ENCODE data around the gene KRTAP10-2.
"Not testable (repeated sequence)": the region's sequence is repeated elsewhere in the genome, so short reads cannot be mapped to it uniquely, and the experiment has no call there.

Gene KRTAP10-2

DNA sequence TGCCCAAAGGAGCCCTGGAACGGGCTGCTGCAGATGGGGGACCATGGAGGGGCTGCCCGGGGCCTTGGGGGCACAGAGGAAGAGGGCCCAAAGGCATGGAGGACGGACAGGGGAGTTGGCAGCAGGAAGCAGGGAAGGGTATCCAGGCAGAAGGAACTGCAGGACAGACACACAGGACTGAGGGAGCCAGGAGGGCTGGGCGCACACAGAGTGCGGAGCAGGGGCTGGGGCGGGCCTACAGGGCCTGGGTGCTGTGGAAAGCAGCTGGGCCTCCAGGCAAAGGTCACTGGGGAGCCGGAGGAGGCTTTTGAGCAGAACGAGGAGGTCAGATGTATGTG is 39.4 kb downstream of the KRTAP10-2 start:
- DNase-seq = no peak

DNA sequence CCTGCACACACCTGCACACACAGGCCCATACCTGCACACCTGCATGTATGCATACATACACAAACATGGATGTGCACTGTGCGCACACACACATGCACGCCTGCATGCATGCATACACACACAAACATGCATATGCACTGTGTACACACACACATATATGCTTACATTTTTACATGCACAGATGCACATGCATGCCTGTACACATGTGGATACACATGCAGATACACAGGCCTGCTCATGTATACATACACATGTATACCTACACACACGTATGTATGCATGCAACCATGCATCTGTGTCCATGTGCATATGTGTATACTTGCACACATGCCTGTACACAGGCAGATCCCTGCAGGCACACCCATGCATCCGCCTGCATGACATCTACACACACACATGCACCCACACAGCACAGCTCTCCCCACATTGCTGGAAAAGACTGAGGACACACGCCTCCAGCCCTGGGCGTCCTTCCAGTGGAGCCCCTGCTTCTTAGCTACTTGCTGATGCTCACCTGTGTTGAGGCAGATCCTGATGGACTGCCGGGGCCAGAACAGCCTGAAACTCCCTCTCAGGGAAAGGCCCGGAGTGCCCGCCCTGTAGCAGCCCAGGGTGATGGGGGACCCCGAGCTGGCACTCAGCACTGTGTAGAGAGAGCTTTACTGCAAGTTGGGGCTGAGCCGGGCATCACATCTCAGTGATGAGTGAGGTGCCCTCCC is 39.9 kb downstream of the KRTAP10-2 start:
- DNase-seq = no peak

GRCh38 chr21:44510508-44511218 is 40.6 kb downstream of the KRTAP10-2 start:
- DNase-seq = peak; percentile 89

GRCh38 chr21:44510109-44510507 is 41.2 kb downstream of the KRTAP10-2 start:
- DNase-seq = no peak

DNA sequence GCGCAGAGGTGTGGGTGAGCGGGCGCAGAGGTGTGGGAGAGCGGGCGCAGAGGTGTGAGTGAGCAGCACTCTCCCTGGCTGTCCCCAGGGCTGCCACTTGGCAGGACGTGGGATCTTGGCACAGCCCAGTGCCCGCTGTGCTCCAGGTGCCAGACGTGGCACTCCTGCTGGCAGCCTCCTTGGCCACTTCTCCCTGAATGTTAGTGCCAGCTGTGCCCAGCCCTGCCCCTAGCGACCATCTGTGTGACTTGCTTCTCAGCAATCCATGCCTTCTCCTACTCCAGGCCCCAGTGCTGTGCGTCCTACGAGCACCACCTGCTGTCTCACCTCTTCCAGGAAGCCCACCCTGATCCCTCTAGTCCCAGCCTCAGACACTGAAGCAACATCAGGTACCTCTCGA is 41.8 kb downstream of the KRTAP10-2 start:
- no peak for DNase-seq

- DNase-seq = no peak
Measured at GRCh38 chr21:44508711-44509445, 42.4 kb downstream of the KRTAP10-2 start.

- DNase-seq = no peak
Measured at GRCh38 chr21:44508426-44508710, 42.9 kb downstream of the KRTAP10-2 start.

DNA sequence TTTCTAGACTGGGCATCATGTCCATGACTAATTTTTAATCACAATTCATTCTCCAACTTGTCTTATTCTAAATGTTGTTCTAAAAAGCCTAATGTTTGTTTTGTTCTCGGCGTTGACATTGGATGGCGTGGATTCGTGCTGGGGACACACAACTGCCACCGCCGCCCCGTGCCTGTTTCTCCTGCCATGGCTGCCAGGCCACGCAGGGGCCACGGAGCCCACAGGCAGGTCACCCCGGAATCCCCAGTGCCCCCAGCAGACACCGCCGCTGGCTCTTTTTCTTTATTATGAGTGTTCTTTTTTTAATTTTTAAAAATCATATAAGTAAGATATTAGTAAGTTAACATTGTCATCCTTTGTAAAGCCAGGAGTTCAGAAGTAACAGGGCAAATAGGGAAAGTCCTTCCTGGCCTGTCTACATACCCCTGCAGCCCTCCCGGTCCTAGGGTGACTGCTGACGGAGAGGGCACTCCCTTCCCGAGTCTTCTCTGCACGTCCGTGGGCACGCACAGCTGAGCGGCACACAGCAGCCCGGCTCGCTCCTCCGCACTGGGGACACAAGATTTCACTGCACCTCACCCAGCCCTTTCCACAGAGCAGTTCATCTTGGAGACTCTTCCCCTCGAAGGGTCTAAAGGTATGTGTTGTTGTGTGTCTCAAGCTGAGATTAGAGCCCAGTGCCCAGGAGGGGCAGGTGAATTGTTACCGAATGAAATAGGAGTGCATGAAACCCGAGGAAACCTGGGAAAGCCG is 43.5 kb downstream of the KRTAP10-2 start:
- DNase-seq = no peak

DNA sequence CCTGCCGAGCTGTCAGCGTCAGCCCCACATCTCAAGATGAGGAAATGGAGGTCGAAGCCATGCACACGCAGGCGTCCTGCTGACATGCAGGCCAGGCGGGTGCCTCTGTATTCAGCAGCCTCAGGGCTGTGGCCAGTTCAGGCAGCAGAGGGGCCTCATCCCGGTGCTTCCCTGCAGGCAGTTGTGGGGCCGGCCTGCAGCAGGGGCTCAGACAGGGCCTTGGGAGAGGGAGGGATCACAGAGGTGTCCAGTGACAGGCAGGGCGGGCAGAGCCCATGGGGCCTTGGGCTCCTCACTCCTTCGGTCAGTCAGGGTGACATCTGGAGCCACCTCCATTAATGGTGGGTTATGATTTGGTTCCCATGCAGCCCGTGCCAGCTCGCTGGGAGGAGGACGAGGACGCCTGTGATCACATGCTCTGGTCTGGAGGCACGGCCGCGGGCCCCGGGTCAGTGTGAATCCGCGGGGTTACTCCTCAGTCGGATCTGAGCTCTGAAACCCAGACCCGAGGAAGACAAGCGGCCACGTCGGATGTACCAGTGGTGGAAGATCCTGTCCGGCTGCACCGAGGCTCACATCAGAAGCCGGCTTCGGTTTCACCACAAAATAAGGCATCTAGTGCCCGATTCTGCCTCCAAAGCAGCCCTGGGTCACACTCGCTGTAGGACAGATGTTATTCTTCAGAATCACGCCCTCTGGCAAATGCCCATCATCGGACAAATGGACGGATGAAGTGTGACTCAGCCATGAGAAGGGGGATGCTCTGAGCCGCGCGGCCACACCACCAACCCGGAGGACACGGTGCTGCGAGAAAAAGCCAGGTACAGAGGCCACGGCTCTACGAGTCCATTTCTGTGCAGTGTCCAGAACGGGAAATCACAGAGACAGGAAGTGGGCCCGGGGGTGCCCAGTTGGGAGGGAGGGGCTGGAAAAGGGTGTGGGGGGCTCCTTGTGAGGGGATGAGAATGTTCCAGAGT is 44.7 kb downstream of the KRTAP10-2 start:
- DNase-seq = no peak

GRCh38 chr21:44505673-44506278 is 45.5 kb downstream of the KRTAP10-2 start:
- no peak for DNase-seq

GRCh38 chr21:44503901-44504399 is 47.4 kb downstream of the KRTAP10-2 start:
- DNase-seq = no peak

GRCh38 chr21:44503006-44503889 is 48.1 kb downstream of the KRTAP10-2 start:
- not testable (repeated sequence) for DNase-seq

DNA sequence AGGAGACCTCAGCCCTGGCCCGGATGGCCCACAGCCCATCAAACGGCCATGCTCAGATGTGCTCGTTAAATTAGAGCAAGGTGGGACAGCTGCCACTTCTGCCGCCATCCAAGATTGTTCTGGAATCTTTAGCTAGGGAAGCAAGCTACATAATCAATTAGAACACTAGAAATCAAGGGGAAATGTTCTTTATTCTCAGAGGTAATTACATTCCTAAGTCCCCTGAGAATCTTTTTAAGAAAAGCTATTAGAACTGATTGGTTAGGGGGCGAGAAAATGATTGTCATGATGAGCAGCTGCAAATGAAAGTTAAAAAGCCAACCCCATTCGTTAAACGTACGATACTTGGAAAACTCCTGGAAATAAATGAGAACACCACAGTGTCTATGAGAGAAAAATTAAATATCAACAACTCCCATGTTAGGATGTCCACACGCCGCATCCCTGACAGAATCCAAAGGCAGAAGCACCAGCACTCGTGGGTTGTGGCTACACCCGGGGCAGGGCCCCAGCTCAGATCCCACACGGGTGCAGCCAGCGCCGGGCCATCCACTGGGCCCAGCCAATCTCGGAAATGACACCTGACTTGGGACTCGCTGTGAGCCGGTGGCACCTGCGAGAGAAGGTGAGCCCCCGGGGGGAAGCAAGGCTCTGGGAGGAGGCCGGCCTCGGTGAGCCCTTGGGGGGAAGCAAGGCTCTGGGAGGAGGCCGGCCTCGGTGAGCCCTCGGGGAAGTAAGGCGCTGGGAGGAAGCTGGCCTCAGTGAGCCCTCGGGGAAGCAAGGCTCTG is 48.9 kb downstream of the KRTAP10-2 start:
- DNase-seq = no peak
